Endothelial cell of umbilical vein (primary cell): Measurements from ENCODE around the gene STX12. TPM values are rescaled to one million over a fixed set of nuclear protein-coding genes. Genes with fewer than 3 reads are reported as not detected.

ENCODE experiments used
- BruUV-seq: library from RNA; stranded (reverse); fragments of 400-500 nt; replicated peaks from 2 replicates; lab custom pipeline; 2021; lab: Mats Ljungman, UMichigan
- CTCF ChIA-PET: fragments of 300-600, 350-600 bp; sonication (Branson Sonifier 250); formaldehyde crosslinking; loops from one replicate; lab custom pipeline; 2021; ENCODE audit warnings: antibody characterized with exemption, inconsistent platforms; lab: Charles Lee
- POLR2A ChIA-PET: fragments of 300-600, 350-600 bp; sonication (Branson Sonifier 250); formaldehyde crosslinking; loops from one replicate; lab custom pipeline; 2021; ENCODE audit warnings: antibody characterized with exemption, inconsistent platforms; lab: Charles Lee
- DNase-seq: peaks from one replicate; pipeline ENCODE4 v3.0.0-alpha.2; 2011; ENCODE audit warnings: low read depth, low spot score
- FAIRE-seq: peaks from 2 replicates; lab custom pipeline; 2011; peaks lifted over from hg19 to GRCh38; lab: Jason Lieb, UNC
- H2AFZ ChIP-seq: 2 replicates; pipeline ENCODE4 v1.6.0; 2012; ENCODE audit warnings: low read depth, low read length, control low read depth, inconsistent platforms
- H3K27ac ChIP-seq: 2 replicates; pipeline ENCODE4 v1.5.1; 2011; ENCODE audit warnings: low read depth, mild to moderate bottlenecking, control low read depth, low read length, moderate library complexity; ENCODE audit not compliant: insufficient read depth
- H3K27me3 ChIP-seq, 2 experiments: 2 replicates each; pipeline versions ENCODE4 v1.6.0 to v1.6.1; 2011; ENCODE audit warnings: low read length in 2 of 2, mixed read lengths in 1 of 2; ENCODE audit not compliant: control insufficient read depth in 2 of 2, insufficient read depth in 2 of 2
- H3K36me3 ChIP-seq, 2 experiments: 2 replicates in 1 of 2; 3 replicates in 1 of 2; pipeline ENCODE4 v1.5.1; 2011; ENCODE audit warnings: low read length in 2 of 2, mild to moderate bottlenecking in 1 of 2, moderate library complexity in 1 of 2; ENCODE audit not compliant: control insufficient read depth in 2 of 2, insufficient read depth in 2 of 2; ENCODE audit errors: extremely low read depth in 1 of 2
- H3K4me1 ChIP-seq: 3 replicates; pipeline ENCODE4 v1.5.1; 2011; ENCODE audit warnings: mild to moderate bottlenecking, low read length; ENCODE audit not compliant: control insufficient read depth, insufficient read depth; ENCODE audit errors: extremely low read depth
- H3K4me2 ChIP-seq: 2 replicates; pipeline ENCODE4 v1.6.1; 2011; ENCODE audit warnings: low read length, control low read depth, mixed read lengths; ENCODE audit not compliant: insufficient read depth
- H3K4me3 ChIP-seq, 3 experiments: fragments of 200-600 bp in 1 of 3; sonication (generic), shearing (Covaris generic) in 1 of 3; replicated peaks in 1 of 3; 2 replicates each; pipeline ENCODE4 v1.5.1; 2011 to 2016; ENCODE audit warnings: control low read depth in 3 of 3, low read length in 3 of 3, mild to moderate bottlenecking in 2 of 3, inconsistent platforms in 1 of 3, low read depth in 1 of 3, moderate library complexity in 1 of 3; ENCODE audit not compliant: insufficient read depth in 1 of 3
- H3K79me2 ChIP-seq: 2 replicates; pipeline ENCODE4 v1.6.0; 2012; ENCODE audit warnings: low read length, inconsistent platforms; ENCODE audit not compliant: control insufficient read depth, insufficient read depth
- H3K9ac ChIP-seq: replicated peaks from 2 replicates; pipeline ENCODE3; 2011; ENCODE audit warnings: low read length, control low read depth; ENCODE audit not compliant: insufficient read depth; ENCODE audit errors: extremely low read depth
- H3K9me1 ChIP-seq: replicated peaks from 3 replicates; pipeline ENCODE4 v1.6.0; 2011; ENCODE audit warnings: mild to moderate bottlenecking, low read length; ENCODE audit not compliant: control insufficient read depth, insufficient read depth; ENCODE audit errors: extremely low read depth
- H3K9me3 ChIP-seq: replicated peaks from 2 replicates; pipeline ENCODE4 v1.5.1; 2012; ENCODE audit warnings: low read length, inconsistent platforms; ENCODE audit not compliant: control insufficient read depth, insufficient read depth
- H4K20me1 ChIP-seq: replicated peaks from 2 replicates; pipeline ENCODE3; 2011; ENCODE audit warnings: mild to moderate bottlenecking, low read length; ENCODE audit not compliant: control insufficient read depth, insufficient read depth; ENCODE audit errors: extremely low read depth
- CTCF ChIP-seq, 2 donors: IDR thresholded peaks; 1 replicate in 1 of 2; 2 replicates in 1 of 2; pipeline ENCODE4 v1.5.1; 2011; ENCODE audit warnings: low read length in 2 of 2, mild to moderate bottlenecking in 2 of 2, moderate library complexity in 2 of 2, control low read depth in 1 of 2, inconsistent platforms in 1 of 2, low read depth in 1 of 2; ENCODE audit not compliant: insufficient read depth in 1 of 2; ENCODE audit errors: extremely low read depth in 1 of 2
- EZH2 ChIP-seq: IDR thresholded peaks from 2 replicates; pipeline ENCODE4 v1.6.1; 2012; ENCODE audit warnings: borderline replicate concordance, low read depth, mild to moderate bottlenecking, moderate library complexity, low read length, inconsistent platforms; ENCODE audit not compliant: severe bottlenecking
- FOS ChIP-seq: IDR thresholded peaks from 2 replicates; pipeline ENCODE4 v1.6.1; 2011; ENCODE audit warnings: mild to moderate bottlenecking, low read length, moderate library complexity, borderline replicate concordance; ENCODE audit not compliant: insufficient read depth
- GATA2 ChIP-seq: IDR thresholded peaks from 2 replicates; pipeline ENCODE4 v1.7.0; 2011; ENCODE audit warnings: low read depth, mild to moderate bottlenecking, moderate library complexity, mixed read lengths, low read length; ENCODE audit not compliant: insufficient read length, insufficient read depth
- JUN ChIP-seq: IDR thresholded peaks from 2 replicates; pipeline ENCODE4 v1.6.1; 2011; ENCODE audit warnings: borderline replicate concordance, low read depth; ENCODE audit not compliant: insufficient read length, insufficient read depth
- MAX ChIP-seq: IDR thresholded peaks from 2 replicates; pipeline ENCODE4 v1.6.1; 2011; ENCODE audit not compliant: insufficient read depth, insufficient read length
- MYC ChIP-seq: IDR thresholded peaks from one replicate; pipeline ENCODE4 v1.6.1; 2011; ENCODE audit warnings: mild to moderate bottlenecking, low read depth, low read length
- POLR2A ChIP-seq: IDR thresholded peaks from 2 replicates; pipeline ENCODE4 v1.6.1; 2012; ENCODE audit warnings: low read depth, mild to moderate bottlenecking, control low read depth, low read length
- POLR2AphosphoS5 ChIP-seq: IDR thresholded peaks from 2 replicates; pipeline ENCODE4 v1.6.1; 2012; ENCODE audit warnings: low read depth, mild to moderate bottlenecking, control low read depth, low read length, moderate library complexity; ENCODE audit not compliant: insufficient read depth
- dilution Hi-C: fragments of 300-500 bp; cut with MboI; formaldehyde crosslinking; loops from one replicate; pipeline ENCODE4 v1.15.0; 2019; ENCODE audit warnings: low sequenced_read_pairs; ENCODE audit not compliant: extremely low pct_ligation_motif_present
- intact Hi-C: fragments of 100-400 bp; cut with micrococcal nuclease; formaldehyde crosslinking; loops from one replicate; pipeline ENCODE4 v1.10.0; 2022
- polyA plus RNA-seq, 4 experiments: library from polyadenylated mRNA; depleted of rRNA in 3 of 4; stranded (reverse) in 3 of 4; unstranded in 1 of 4; fragments of >200 nt; gene quantifications; 2 replicates each; pipeline versions ENCODE4 v1.2.1 to v1.2.3, GENCODE V29; 2011 to 2012; ENCODE audit warnings: missing spikeins in 1 of 4
- total RNA-seq: library from RNA; stranded (reverse); gene quantifications from 2 replicates; pipeline ENCODE4 v1.2.3, GENCODE V29; 2021

Gene STX12
- total and polyA plus RNA-seq, 2 donors (not counting 3 experiments of a cell fraction or from before 2014, with no cell fraction given) = 28.7 to 90.3 TPM

- FAIRE-seq (no peak), DNase-seq (peak; percentile 27)
- H4K20me1 ChIP-seq = peaks cover 2% of the 10 kb centered on the region
- intact Hi-C loops = no loop called here
- H3K4me3 ChIP-seq = no peak overlapping the region
- TF ChIP-seq JUN (no peak), FOS (no peak), EZH2 (no peak), MYC (no peak), GATA2 (no peak), POLR2A (no peak), MAX (no peak), CTCF (IDR thresholded peaks at IDR 0.05; ENCODE audit: extremely low read depth in 1 of 2, insufficient read depth in 1 of 2, low read depth in 1 of 2, low read length in 2 of 2) (no peak), POLR2AphosphoS5 (no peak)
- dilution Hi-C loops = no loop called here
- peaks cover 70% of the 10 kb centered on the region for H3K79me2 ChIP-seq
- no TSS peak for BruUV-seq
- no peak overlapping the region for H2AFZ ChIP-seq
- no peaks in the 10 kb centered on the region for H3K9me1 ChIP-seq
- peaks cover 37% of the 10 kb centered on the region for H3K4me1 ChIP-seq
- H3K27me3 ChIP-seq = no peaks in the 10 kb centered on the region
- ChIA-PET CTCF (interaction anchor here (0.8 to 2.0 kb wide), 4 partner anchors 10 to 116 kb away, joined by 4 to 9 read pairs (median 6); no protein-coding TSS in a partner anchor), POLR2A (interaction anchor here (1.9 kb wide), 1 partner anchor 13 kb away, joined by 9 read pairs; the partner anchor contains the start of gene STX12)
- no peak overlapping the region for H3K4me2 ChIP-seq
- no peak overlapping the region for H3K27ac ChIP-seq
- H3K9ac ChIP-seq = no peak overlapping the region
- no peaks in the 10 kb centered on the region for H3K9me3 ChIP-seq
- H3K36me3 ChIP-seq = peaks cover 0 to 2% of the 10 kb centered on the region in 2 experiments
Observed at GRCh38 chr1:27785781-27786455, 12.9 kb downstream of the STX12 start.
